Fibroblast of villous mesenchyme (primary cell): ENCODE results near the gene PCSK9. TPM values are rescaled to one million over a fixed set of nuclear protein-coding genes. Genes with fewer than 3 reads are reported as not detected.

Source experiments
- DNase-seq: peaks from one replicate; pipeline ENCODE4 v3.0.0-alpha.2; 2010; ENCODE audit warnings: low read depth
- H3K4me3 ChIP-seq: 2 replicates; pipeline ENCODE4 v1.5.1; 2011; ENCODE audit warnings: low read depth, mild to moderate bottlenecking, low read length
- total RNA-seq: library from RNA; depleted of rRNA; stranded (reverse); fragments of >200 nt; gene quantifications from 2 replicates; pipeline ENCODE4 v1.2.3, GENCODE V29; 2012
- TF ChIP-seq, protein P1 (sequence below): IDR thresholded peaks from 2 replicates; pipeline ENCODE4 v1.5.1; 2012; ENCODE audit warnings: low read depth, mild to moderate bottlenecking, low read length; ENCODE audit not compliant: insufficient read depth

PCSK9 gene
- total RNA-seq, 1 donor, result 9.1 TPM

DNA sequence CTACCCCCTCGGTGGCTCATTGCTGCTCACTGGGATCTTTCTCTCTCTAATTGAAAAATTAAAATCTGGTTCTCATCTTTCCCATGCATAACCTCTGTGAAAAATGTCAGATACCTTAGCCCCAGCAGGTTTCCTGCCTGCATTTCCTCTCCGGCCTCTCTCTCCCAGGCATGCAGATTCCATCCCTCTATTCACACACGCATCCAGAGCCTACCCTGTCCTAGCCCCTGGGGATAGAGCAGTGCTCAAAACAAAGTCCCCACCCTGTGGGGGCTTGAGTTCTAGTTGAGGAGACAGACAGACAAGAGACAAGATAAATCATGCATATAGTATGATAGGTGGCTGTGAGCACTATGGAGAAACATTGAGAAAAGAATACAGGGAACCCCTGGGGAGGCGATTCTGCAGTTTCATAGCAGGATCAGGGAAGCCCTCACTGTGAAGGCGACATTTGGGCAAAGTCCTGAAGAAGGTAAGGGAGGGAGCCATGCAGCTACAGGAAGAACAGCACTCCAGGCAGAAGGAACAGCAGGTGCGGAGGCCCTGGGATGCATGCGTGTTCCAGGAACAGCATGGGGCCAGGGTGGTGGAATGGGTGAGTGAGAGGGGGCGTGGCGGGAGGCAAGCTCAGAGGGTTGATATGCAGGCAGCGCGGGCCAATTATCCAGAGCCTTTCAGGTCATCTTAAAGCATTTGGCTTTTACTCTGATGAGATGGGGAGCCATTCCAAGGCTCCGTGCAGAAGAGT is 44.2 kb upstream of the PCSK9 start:
- DNase-seq, result no peak
- TF ChIP-seq, protein P1, sequence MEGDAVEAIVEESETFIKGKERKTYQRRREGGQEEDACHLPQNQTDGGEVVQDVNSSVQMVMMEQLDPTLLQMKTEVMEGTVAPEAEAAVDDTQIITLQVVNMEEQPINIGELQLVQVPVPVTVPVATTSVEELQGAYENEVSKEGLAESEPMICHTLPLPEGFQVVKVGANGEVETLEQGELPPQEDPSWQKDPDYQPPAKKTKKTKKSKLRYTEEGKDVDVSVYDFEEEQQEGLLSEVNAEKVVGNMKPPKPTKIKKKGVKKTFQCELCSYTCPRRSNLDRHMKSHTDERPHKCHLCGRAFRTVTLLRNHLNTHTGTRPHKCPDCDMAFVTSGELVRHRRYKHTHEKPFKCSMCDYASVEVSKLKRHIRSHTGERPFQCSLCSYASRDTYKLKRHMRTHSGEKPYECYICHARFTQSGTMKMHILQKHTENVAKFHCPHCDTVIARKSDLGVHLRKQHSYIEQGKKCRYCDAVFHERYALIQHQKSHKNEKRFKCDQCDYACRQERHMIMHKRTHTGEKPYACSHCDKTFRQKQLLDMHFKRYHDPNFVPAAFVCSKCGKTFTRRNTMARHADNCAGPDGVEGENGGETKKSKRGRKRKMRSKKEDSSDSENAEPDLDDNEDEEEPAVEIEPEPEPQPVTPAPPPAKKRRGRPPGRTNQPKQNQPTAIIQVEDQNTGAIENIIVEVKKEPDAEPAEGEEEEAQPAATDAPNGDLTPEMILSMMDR, result no peak
- no peak overlapping the region for H3K4me3 ChIP-seq

DNA sequence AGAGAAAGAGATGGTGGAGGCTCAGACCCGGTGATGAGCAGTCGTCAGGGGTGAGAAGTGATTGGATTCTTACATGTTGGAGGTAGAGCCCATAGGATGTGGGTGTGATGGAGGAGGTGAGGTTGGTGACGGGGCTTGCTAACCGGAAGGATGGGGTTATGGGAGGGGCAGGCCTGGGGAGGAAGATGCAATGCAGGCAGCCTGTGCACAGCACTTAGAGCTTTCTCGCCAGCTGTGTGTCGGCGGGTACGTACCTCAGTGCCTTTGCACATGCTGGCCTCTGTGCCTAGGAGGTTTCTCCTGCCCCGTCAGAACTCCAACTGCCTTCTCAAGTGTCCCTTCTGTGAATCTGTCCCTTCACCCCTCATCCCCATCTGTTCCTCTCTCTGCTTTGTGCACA is 43.5 kb upstream of the PCSK9 start:
- DNase-seq, result no peak
- H3K4me3 ChIP-seq, result no peak overlapping the region
- TF ChIP-seq, protein P1, result no peak

DNA sequence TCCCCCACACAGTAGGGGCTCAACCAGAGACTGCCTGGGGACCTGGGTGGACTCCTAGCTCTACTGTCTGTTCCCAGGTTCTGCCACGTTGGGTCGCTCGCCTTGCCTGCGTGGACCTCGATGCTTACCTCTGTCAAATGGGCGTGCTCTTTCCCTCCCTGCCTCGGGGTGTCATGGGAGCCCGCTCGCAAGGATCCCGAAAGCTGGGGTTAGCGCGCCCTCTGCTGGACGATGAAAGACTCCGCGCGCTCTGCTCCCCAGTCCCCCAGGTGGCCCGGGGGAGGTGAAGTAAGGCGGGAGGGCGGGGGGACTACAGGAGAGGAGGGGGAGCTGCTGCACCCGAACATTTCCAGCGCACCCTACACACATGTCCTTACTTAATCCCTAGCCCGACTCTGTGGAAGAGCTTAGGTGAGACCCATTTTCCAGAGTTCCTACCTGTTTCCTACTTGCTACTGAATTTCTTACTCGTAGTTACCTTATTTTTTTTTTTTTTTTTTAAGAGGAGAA is 42.9 kb upstream of the PCSK9 start:
- no peak overlapping the region for H3K4me3 ChIP-seq
- TF ChIP-seq, protein P1, result peak; percentile 75
- DNase-seq, result peak; percentile 53

DNA sequence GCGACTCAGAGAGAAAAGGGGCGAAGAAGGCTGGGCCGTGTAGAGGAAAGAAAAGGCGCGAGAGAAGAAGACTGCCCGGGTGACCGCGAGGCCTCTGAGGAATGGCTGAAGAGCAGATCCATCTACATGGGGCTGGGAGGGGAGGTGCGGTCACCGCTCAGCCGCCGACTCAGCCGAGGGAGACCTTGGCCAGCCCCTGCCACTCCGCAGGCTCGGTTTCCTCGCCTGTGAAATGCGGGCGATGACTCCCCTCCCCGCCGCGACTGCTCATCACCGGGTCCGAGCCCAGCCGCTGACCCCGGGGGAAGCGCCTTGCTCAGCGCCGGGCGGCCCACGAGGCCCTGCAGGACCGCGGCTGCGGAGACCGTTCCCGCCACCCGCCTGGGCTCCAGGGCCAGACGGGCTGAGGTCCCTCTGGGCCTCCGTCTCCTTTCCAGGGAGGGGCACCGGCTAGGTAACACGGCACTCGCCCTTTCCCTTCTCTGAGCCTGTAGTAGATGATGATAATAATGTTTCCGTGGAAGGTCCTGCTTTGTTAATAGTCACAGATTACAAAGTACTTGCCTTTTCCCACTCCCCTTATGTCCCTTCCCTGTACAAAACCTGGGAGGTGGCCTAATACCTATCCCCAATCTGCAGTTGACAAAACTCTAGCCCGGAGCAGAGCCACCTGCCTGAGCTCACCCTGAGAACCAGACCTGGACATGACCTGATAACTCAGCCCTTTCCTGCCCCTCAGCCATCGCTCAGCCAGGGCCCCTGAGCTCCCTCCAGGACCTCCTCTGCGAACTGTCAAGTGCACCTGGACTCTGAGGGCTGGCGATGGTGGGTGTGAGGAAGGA is 42.3 kb upstream of the PCSK9 start:
- no peak for DNase-seq
- no peak overlapping the region for H3K4me3 ChIP-seq
- TF ChIP-seq, protein P1, result no peak

DNA sequence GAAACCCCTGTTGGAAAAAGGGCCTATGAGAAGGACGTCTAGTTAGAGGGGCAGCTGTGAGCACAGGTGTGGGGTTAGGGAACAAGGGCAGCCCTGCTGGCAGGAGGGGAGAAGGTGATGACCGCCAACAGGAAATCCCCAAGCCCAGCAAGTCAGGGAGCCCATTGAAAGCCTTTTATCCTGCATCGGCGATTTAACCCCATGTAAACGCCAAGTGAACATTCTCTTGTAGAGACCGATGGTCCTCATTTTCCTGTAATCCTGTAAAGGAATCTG is 41.7 kb upstream of the PCSK9 start:
- no peak for DNase-seq
- TF ChIP-seq, protein P1, result no peak
- H3K4me3 ChIP-seq, result no peak overlapping the region

DNA sequence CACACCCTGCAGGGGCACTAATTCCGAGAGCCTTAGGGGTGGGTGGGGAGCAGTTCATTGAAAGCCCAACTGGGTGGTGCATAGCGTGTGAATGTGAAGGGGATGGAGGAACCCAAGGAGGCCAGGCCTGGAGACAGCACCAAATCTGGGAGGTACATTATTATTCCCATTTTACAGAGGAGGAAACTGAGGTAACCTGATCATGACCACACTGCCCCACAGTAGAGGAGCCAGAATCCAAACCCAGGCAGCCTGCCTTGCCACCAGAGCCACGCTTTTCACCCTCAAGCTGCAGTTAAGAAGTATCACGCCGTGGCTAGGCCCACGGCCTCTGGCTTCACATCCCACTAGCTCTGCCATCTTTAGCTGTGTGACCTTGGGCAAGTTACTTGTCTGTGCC is 41.2 kb upstream of the PCSK9 start:
- TF ChIP-seq, protein P1, result no peak
- H3K4me3 ChIP-seq, result no peak overlapping the region
- DNase-seq, result no peak

DNA sequence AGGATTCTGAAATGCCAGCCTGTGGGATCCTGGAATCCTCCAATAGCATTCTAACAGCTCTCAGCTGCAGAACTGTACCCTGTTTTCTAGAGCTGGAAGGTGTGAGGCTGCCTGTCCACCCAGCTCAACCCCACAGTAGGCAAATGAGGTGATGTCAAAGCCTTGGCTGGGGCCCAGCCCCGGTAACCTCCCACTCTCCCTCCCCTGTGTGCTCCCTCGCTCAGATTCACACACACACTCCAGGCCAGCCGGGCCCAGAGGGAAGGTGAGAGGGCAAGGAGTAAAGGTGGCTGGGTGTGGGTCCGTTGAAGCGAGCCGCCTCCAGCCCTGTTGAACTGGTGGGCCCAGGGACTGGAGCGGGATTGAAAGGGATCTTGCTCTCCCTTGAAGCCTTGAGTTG is 40.7 kb upstream of the PCSK9 start, which contains the start of gene BSND:
BSND (plus strand) TSS at position 257 of the 400 bp plus-strand sequence. CDS start 254 bp downstream, outside the sequence.
- DNase-seq, result no peak
- TF ChIP-seq, protein P1, result no peak
- H3K4me3 ChIP-seq, result no peak within 1 kb of the TSS
